Measurements from ENCODE around the gene ALMS1.
A peak's percentile ranks its signal among the peaks of the same experiment; 100 is the strongest.
"Not testable (repeated sequence)": the region's sequence is repeated elsewhere in the genome, so short reads cannot be mapped to it uniquely, and the experiment has no call there.

The ALMS1 gene

DNA sequence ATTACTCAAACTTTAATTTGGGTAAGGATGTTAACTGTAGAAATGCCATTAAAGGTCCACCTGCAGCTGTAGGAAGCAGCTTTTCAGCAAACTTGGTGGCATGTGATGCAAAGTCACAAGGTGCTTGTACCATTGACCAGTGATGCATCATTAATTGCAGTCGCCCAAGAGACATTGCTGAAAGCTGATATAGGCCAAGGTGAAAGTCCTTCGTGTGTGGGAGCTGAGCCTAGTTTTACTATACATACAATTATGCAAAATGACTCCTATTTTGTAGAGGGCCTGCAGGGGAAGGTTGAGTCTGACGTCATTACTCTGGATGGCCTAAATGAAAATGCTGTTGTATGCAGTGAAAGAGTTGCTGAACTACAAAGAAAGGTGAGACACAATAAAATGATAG, 40.5 kb downstream of the ALMS1 start:
- Mint-ChIP-seq H3K27ac (no peak overlapping the region), H3K9me3 (no peaks in the 10 kb centered on the region), H3K4me3 (no peak overlapping the region), H3K36me3 (peaks cover 12% of the 10 kb centered on the region), H3K4me1 (peaks cover 3% of the 10 kb centered on the region), H3K27me3 (no peaks in the 10 kb centered on the region)
- DNase-seq (ENCODE audit: low spot score in 2 of 2) (no peak), ATAC-seq (ENCODE audit: low read depth) (no peak)

GRCh38 chr2:73436019-73436418, 50.4 kb downstream of the ALMS1 start:
- ATAC-seq (ENCODE audit: low read depth) (no peak), DNase-seq (ENCODE audit: low spot score in 2 of 2) (no peak)
- Mint-ChIP-seq H3K4me1 (no peaks in the 10 kb centered on the region), H3K27ac (no peak overlapping the region), H3K9me3 (no peaks in the 10 kb centered on the region), H3K4me3 (no peak overlapping the region), H3K27me3 (no peaks in the 10 kb centered on the region), H3K36me3 (peaks cover 12% of the 10 kb centered on the region)

GRCh38 chr2:73444202-73444601, 58.6 kb downstream of the ALMS1 start:
- no peaks in the 10 kb centered on the region for H3K9me3 Mint-ChIP-seq
- ATAC-seq (ENCODE audit: low read depth) (no peak), DNase-seq (ENCODE audit: low spot score in 2 of 2) (no peak)
- H3K4me1 Mint-ChIP-seq: no peaks in the 10 kb centered on the region
- no peaks in the 10 kb centered on the region for H3K27me3 Mint-ChIP-seq
- H3K27ac Mint-ChIP-seq: no peak overlapping the region
- peaks cover 40% of the 10 kb centered on the region for H3K36me3 Mint-ChIP-seq
- H3K4me3 Mint-ChIP-seq: no peak overlapping the region

- H3K4me1 Mint-ChIP-seq: no peaks in the 10 kb centered on the region
- no peaks in the 10 kb centered on the region for H3K9me3 Mint-ChIP-seq
- no peak overlapping the region for H3K27ac Mint-ChIP-seq
- peaks cover 40% of the 10 kb centered on the region for H3K36me3 Mint-ChIP-seq
- no peak for ATAC-seq (ENCODE audit: low read depth)
- H3K27me3 Mint-ChIP-seq: no peaks in the 10 kb centered on the region
- no peak for DNase-seq (ENCODE audit: low spot score in 2 of 2)
- H3K4me3 Mint-ChIP-seq: no peak overlapping the region
Measured at GRCh38 chr2:73448856-73449255, 63.2 kb downstream of the ALMS1 start.

- Mint-ChIP-seq H3K4me3 (no peak overlapping the region), H3K9me3 (no peaks in the 10 kb centered on the region), H3K27me3 (no peaks in the 10 kb centered on the region), H3K36me3 (peaks cover 39% of the 10 kb centered on the region), H3K27ac (no peak overlapping the region), H3K4me1 (no peaks in the 10 kb centered on the region)
- no peak for DNase-seq (ENCODE audit: low spot score in 2 of 2)
- ATAC-seq (ENCODE audit: low read depth): no peak
Measured at GRCh38 chr2:73449404-73449803, 63.8 kb downstream of the ALMS1 start.

DNA sequence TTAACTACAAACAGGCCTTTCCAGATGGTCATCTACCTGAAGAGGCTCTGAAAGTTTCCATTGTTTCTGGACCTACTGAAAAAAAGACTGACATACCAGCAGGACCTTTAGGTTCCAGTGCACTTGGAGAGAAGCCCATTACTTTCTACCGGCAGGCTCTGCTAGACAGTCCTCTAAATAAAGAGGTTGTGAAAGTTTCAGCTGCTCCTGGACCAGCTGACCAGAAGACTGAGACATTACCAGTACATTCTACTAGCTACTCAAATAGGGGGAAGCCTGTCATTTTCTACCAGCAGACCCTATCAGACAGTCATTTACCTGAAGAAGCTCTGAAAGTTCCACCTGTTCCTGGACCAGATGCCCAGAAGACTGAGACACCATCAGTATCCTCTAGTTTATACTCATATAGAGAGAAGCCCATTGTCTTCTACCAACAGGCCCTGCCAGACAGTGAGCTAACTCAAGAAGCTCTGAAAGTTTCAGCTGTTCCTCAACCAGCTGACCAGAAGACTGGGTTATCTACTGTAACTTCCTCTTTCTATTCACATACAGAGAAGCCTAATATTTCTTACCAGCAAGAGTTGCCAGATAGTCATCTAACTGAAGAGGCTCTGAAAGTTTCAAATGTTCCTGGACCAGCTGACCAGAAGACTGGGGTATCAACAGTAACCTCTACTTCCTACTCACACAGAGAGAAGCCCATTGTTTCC, 65.8 kb downstream of the ALMS1 start:
- DNase-seq (ENCODE audit: low spot score in 2 of 2) (no peak), ATAC-seq (ENCODE audit: low read depth) (peak; percentile 62)
- Mint-ChIP-seq H3K4me1 (no peaks in the 10 kb centered on the region), H3K27ac (no peak overlapping the region), H3K9me3 (no peaks in the 10 kb centered on the region), H3K36me3 (peaks cover 38% of the 10 kb centered on the region), H3K4me3 (no peak overlapping the region), H3K27me3 (no peaks in the 10 kb centered on the region)

GRCh38 chr2:73457982-73458381, 72.3 kb downstream of the ALMS1 start:
- Mint-ChIP-seq H3K27ac (no peak overlapping the region), H3K36me3 (peaks cover 23% of the 10 kb centered on the region)

DNA sequence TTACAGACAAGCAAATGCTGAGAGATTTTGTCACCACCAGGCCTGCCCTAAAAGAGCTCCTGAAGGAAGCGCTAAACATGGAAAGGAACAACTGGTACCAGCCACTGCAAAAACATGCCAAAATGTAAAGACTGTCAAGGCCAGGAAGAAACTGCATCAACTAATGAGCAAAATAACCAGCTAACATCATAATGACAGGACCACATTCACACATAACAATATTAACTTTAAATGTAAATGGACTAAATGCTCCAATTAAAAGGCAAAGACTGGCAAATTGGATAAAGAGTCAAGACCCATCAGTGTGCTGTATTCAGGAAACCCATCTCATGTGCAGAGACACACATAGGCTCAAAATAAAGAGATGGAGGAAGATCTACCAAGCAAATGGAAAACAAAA, 76.8 kb downstream of the ALMS1 start:
- not testable (repeated sequence) for H3K27ac Mint-ChIP-seq; H3K9me3 Mint-ChIP-seq; H3K27me3 Mint-ChIP-seq; DNase-seq (ENCODE audit: low spot score in 2 of 2); ATAC-seq (ENCODE audit: low read depth); H3K36me3 Mint-ChIP-seq; H3K4me1 Mint-ChIP-seq; H3K4me3 Mint-ChIP-seq

More at GRCh38 chr2:73457982-73458381, 72.3 kb downstream of the ALMS1 start:
- DNase-seq (ENCODE audit: low spot score in 2 of 2) (no peak), ATAC-seq (ENCODE audit: low read depth) (no peak)
- Mint-ChIP-seq H3K9me3 (peaks cover 4% of the 10 kb centered on the region), H3K4me3 (no peak overlapping the region), H3K4me1 (no peaks in the 10 kb centered on the region), H3K27me3 (no peaks in the 10 kb centered on the region)

DNA sequence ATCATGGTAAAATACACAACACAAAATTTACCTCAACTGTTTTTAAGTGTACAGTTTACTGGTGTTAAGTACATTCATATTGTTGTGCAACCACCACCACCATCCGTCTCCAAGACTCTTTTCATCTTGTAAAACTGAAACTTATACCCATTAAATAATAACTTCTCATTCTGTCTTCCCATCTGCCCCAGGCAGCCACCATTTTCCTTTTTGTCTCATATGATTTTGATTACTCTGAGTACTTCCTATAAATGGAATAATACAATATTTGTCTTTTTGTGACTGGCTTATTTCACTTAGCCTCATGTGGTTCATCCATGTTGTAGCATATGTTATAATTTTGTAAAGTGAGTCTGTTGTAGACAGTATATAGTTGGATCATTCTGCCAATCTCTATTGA, 82.7 kb downstream of the ALMS1 start:
- DNase-seq (ENCODE audit: low spot score in 2 of 2): no peak

GRCh38 chr2:73483874-73484273, 98.2 kb downstream of the ALMS1 start:
- peaks cover 35% of the 10 kb centered on the region for H3K36me3 Mint-ChIP-seq
- not testable (repeated sequence) for H3K27ac Mint-ChIP-seq; H3K27me3 Mint-ChIP-seq; ATAC-seq (ENCODE audit: low read depth); H3K4me3 Mint-ChIP-seq; DNase-seq (ENCODE audit: low spot score in 2 of 2); H3K4me1 Mint-ChIP-seq; H3K9me3 Mint-ChIP-seq

More for the DNA sequence above, 82.7 kb downstream of the ALMS1 start:
- Mint-ChIP-seq H3K9me3 (no peaks in the 10 kb centered on the region), H3K36me3 (no peaks in the 10 kb centered on the region), H3K4me3 (no peak overlapping the region), H3K27ac (no peak overlapping the region), H3K4me1 (no peaks in the 10 kb centered on the region), H3K27me3 (no peaks in the 10 kb centered on the region)
- no peak for ATAC-seq (ENCODE audit: low read depth)

DNA sequence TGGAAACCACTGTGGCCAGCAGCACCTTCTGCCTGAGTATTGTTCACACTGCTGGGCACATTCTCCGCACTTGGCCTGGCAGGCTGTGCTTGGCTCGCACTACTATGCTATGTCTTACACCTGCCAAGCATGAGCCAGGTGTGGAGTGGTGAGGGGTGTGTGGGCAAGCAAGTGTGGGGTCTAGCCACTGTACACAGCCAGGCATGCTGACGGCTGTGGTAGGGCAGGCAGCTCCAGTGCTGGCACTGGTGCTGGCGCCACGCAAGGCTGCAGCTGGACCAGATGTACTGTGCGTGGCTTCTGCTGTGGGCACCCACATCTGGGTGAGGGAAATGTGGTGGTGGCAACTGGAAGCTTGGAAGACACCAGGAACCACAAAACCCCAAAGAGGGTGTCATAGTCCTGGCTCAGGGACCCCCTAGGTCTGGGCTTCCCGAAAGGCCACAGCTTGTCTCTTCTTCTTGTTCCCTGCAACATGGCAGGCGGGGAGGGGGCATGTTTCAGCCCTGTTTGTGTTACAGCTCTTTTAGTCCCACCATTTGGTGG, 101.5 kb downstream of the ALMS1 start:
- Mint-ChIP-seq H3K27me3 (no peaks in the 10 kb centered on the region), H3K4me3 (no peak overlapping the region), H3K4me1 (peaks cover 2% of the 10 kb centered on the region), H3K9me3 (peaks cover 1% of the 10 kb centered on the region), H3K27ac (no peak overlapping the region), H3K36me3 (peaks cover 56% of the 10 kb centered on the region)
- ATAC-seq (ENCODE audit: low read depth) (no peak), DNase-seq (ENCODE audit: low spot score in 2 of 2) (no peak)

GRCh38 chr2:73488079-73488478, 102.4 kb downstream of the ALMS1 start:
- peaks cover 56% of the 10 kb centered on the region for H3K36me3 Mint-ChIP-seq
- peaks cover 2% of the 10 kb centered on the region for H3K4me1 Mint-ChIP-seq
- ATAC-seq (ENCODE audit: low read depth) (no peak), DNase-seq (ENCODE audit: low spot score in 2 of 2) (no peak)
- no peaks in the 10 kb centered on the region for H3K27me3 Mint-ChIP-seq
- peaks cover 1% of the 10 kb centered on the region for H3K9me3 Mint-ChIP-seq
- no peak overlapping the region for H3K27ac Mint-ChIP-seq
- H3K4me3 Mint-ChIP-seq: no peak overlapping the region

DNA sequence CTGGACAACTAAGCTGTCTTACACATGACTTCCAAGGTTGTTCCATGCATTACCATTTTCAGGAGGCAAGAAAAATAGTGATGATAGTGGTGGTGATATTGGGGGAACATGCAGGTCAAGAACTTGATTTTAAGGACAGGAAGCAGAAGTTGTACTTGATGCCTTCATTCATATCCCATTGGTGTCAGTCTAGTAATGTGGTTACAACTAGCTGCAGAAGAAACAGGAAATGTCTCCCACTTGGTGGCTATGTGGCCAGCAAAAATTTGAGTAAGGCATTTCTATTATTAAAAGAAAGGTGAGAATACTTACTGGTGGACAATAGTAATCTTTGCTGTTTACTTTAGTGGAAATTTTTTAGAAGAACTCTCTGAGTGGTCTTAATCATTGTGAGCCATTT, 103.4 kb downstream of the ALMS1 start:
- Mint-ChIP-seq H3K36me3 (peaks cover 54% of the 10 kb centered on the region), H3K4me3 (no peak overlapping the region), H3K4me1 (peaks cover 2% of the 10 kb centered on the region), H3K27ac (no peak overlapping the region), H3K27me3 (no peaks in the 10 kb centered on the region), H3K9me3 (peaks cover 1% of the 10 kb centered on the region)
- no peak for ATAC-seq (ENCODE audit: low read depth)
- DNase-seq (ENCODE audit: low spot score in 2 of 2): no peak

DNA sequence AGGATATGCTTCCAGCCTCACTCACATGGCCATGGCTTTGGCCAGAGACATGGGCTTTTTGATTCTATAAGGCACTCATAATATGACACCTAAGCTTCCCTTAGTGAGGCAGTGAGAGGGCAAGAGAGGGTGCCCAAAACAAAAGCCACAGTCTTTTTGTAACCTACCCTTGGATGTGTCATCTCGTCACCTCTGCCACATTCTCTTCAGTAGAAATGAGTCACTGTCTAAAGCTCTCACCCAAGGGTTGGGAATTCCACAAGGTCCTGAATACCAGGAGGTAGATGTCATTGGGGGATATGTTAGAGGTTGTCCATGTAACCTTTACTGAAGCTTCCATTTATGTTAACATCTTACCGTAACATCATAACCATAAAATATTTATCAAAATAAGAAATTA, 108.4 kb downstream of the ALMS1 start:
- Mint-ChIP-seq H3K36me3 (peaks cover 26% of the 10 kb centered on the region), H3K27ac (no peak overlapping the region), H3K4me1 (peaks cover under 1% of the 10 kb centered on the region), H3K4me3 (no peak overlapping the region), H3K9me3 (no peaks in the 10 kb centered on the region), H3K27me3 (no peaks in the 10 kb centered on the region)
- ATAC-seq (ENCODE audit: low read depth) (no peak), DNase-seq (ENCODE audit: low spot score in 2 of 2) (no peak)

GRCh38 chr2:73503992-73504570, 118.4 kb downstream of the ALMS1 start:
- ATAC-seq (ENCODE audit: low read depth) (no peak), DNase-seq (ENCODE audit: low spot score in 2 of 2) (no peak)
- H3K27me3 Mint-ChIP-seq: no peaks in the 10 kb centered on the region
- no peak overlapping the region for H3K27ac Mint-ChIP-seq
- no peaks in the 10 kb centered on the region for H3K4me1 Mint-ChIP-seq
- H3K36me3 Mint-ChIP-seq: peaks cover 45% of the 10 kb centered on the region
- H3K4me3 Mint-ChIP-seq: no peak overlapping the region
- peaks cover 16% of the 10 kb centered on the region for H3K9me3 Mint-ChIP-seq
